OCI-LY3 (cell line): ENCODE data around the gene PMCH.

ENCODE experiments used
- CTCF ChIP-seq: fragments of 200-600, 300-600 bp; sonication (generic); IDR thresholded peaks from 2 replicates; pipeline ENCODE4 v1.5.1; 2014; ENCODE audit warnings: antibody characterized with exemption, low read length, low read depth
- EZH2phosphoT487 ChIP-seq: fragments of 200-600 bp; shearing (Covaris generic); IDR thresholded peaks from 2 replicates; pipeline ENCODE4 v1.6.1; 2018; ENCODE audit warnings: antibody characterized with exemption, mixed run types, low read depth

- TF ChIP-seq CTCF = no peak
- no peak for TF ChIP-seq EZH2phosphoT487
Observed at GRCh38 chr12:102227954-102228353, 30.3 kb upstream of the PMCH start.
